HEK293 (cell line): Measurements from ENCODE around the gene KPNA5.

ENCODE experiments used
- HIC1 ChIP-seq: fragments of 450-650 bp; formaldehyde crosslinking; IDR thresholded peaks from 2 replicates; pipeline ENCODE4 v1.5.1; 2016; ENCODE audit warnings: missing biosample characterization, missing genetic modification characterization
- KLF8 ChIP-seq: fragments of 450-650 bp; formaldehyde crosslinking; IDR thresholded peaks from 2 replicates; pipeline ENCODE4 v1.5.1; 2016; ENCODE audit warnings: missing biosample characterization, missing genetic modification characterization
- RBAK ChIP-seq: fragments of 450-650 bp; formaldehyde crosslinking; IDR thresholded peaks from 2 replicates; pipeline ENCODE4 v1.5.1; 2016; ENCODE audit warnings: missing biosample characterization, missing genetic modification characterization
- SALL2 ChIP-seq: fragments of 450-650 bp; formaldehyde crosslinking; IDR thresholded peaks from 2 replicates; pipeline ENCODE4 v1.5.0; 2017; ENCODE audit warnings: missing biosample characterization, mild to moderate bottlenecking, missing genetic modification characterization, borderline replicate concordance
- TSHZ1 ChIP-seq: fragments of 450-650 bp; formaldehyde crosslinking; IDR thresholded peaks from 2 replicates; pipeline ENCODE4 v1.5.1; 2016; ENCODE audit warnings: missing biosample characterization, missing genetic modification characterization, borderline replicate concordance
- ZBTB8A ChIP-seq: fragments of 450-650 bp; formaldehyde crosslinking; IDR thresholded peaks from 2 replicates; pipeline ENCODE4 v1.5.1; 2016; ENCODE audit warnings: missing biosample characterization, missing genetic modification characterization
- ZNF138 ChIP-seq: fragments of 450-650 bp; formaldehyde crosslinking; IDR thresholded peaks from 2 replicates; pipeline ENCODE4 v1.5.1; 2016; ENCODE audit warnings: missing biosample characterization, missing genetic modification characterization, borderline replicate concordance
- ZNF391 ChIP-seq: fragments of 450-650 bp; formaldehyde crosslinking; IDR thresholded peaks from 2 replicates; pipeline ENCODE4 v1.5.1; 2016; ENCODE audit warnings: low read depth, missing biosample characterization, missing genetic modification characterization, borderline replicate concordance
- ZNF449 ChIP-seq: fragments of 450-650 bp; formaldehyde crosslinking; IDR thresholded peaks from 2 replicates; pipeline ENCODE4 v1.5.1; 2017; ENCODE audit warnings: missing biosample characterization, mild to moderate bottlenecking, missing genetic modification characterization, moderate library complexity
- ZNF768 ChIP-seq: fragments of 450-650 bp; formaldehyde crosslinking; IDR thresholded peaks from 2 replicates; pipeline ENCODE4 v1.5.1; 2018; ENCODE audit warnings: missing biosample characterization, mild to moderate bottlenecking, missing genetic modification characterization
- ZNF791 ChIP-seq: fragments of 450-650 bp; formaldehyde crosslinking; IDR thresholded peaks from 2 replicates; pipeline ENCODE4 v1.5.1; 2016; ENCODE audit warnings: missing biosample characterization, missing genetic modification characterization
- TF ChIP-seq, protein P1 (sequence below): fragments of 450-650 bp; formaldehyde crosslinking; IDR thresholded peaks from 2 replicates; pipeline ENCODE4 v1.5.1; 2016; ENCODE audit warnings: missing biosample characterization, missing genetic modification characterization
- TF ChIP-seq, protein P2 (sequence below): fragments of 450-650 bp; formaldehyde crosslinking; IDR thresholded peaks from 2 replicates; pipeline ENCODE4 v1.5.1; 2017; ENCODE audit warnings: missing biosample characterization, missing genetic modification characterization
- TF ChIP-seq, protein P3 (sequence below): fragments of 450-650 bp; formaldehyde crosslinking; IDR thresholded peaks from 2 replicates; pipeline ENCODE4 v1.5.1; 2017; ENCODE audit warnings: missing biosample characterization, missing genetic modification characterization
- TF ChIP-seq, protein P4 (sequence below): fragments of 450-650 bp; formaldehyde crosslinking; IDR thresholded peaks from 2 replicates; pipeline ENCODE4 v1.5.1; 2016; ENCODE audit warnings: missing biosample characterization, missing genetic modification characterization, borderline replicate concordance

The KPNA5 gene

GRCh38 chr6:116682334-116682712 lies 1.3 kb downstream of the KPNA5 start (continued):
- no peak for TF ChIP-seq KLF8 (tag by site-specific recombination)
- no peak for TF ChIP-seq TSHZ1 (tag by site-specific recombination)
- no peak for TF ChIP-seq RBAK (tag by site-specific recombination)
- no peak for TF ChIP-seq HIC1
- 0 out of 2 replicates have a peak, but pooled peaks have one; percentile 0 for TF ChIP-seq ZNF391 (tag by site-specific recombination)
- no peak for TF ChIP-seq SALL2 (tag by site-specific recombination)
- no peak for TF ChIP-seq ZNF768 (tag by site-specific recombination)
- TF ChIP-seq ZBTB8A, result no peak
- TF ChIP-seq, protein P1, sequence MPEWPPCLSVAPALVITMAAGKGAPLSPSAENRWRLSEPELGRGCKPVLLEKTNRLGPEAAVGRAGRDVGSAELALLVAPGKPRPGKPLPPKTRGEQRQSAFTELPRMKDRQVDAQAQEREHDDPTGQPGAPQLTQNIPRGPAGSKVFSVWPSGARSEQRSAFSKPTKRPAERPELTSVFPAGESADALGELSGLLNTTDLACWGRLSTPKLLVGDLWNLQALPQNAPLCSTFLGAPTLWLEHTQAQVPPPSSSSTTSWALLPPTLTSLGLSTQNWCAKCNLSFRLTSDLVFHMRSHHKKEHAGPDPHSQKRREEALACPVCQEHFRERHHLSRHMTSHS (tag by site-specific recombination), result no peak
- TF ChIP-seq, protein P2, sequence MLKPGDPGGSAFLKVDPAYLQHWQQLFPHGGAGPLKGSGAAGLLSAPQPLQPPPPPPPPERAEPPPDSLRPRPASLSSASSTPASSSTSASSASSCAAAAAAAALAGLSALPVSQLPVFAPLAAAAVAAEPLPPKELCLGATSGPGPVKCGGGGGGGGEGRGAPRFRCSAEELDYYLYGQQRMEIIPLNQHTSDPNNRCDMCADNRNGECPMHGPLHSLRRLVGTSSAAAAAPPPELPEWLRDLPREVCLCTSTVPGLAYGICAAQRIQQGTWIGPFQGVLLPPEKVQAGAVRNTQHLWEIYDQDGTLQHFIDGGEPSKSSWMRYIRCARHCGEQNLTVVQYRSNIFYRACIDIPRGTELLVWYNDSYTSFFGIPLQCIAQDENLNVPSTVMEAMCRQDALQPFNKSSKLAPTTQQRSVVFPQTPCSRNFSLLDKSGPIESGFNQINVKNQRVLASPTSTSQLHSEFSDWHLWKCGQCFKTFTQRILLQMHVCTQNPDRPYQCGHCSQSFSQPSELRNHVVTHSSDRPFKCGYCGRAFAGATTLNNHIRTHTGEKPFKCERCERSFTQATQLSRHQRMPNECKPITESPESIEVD (tag by site-specific recombination), result peak; percentile 87
- TF ChIP-seq, protein P3, sequence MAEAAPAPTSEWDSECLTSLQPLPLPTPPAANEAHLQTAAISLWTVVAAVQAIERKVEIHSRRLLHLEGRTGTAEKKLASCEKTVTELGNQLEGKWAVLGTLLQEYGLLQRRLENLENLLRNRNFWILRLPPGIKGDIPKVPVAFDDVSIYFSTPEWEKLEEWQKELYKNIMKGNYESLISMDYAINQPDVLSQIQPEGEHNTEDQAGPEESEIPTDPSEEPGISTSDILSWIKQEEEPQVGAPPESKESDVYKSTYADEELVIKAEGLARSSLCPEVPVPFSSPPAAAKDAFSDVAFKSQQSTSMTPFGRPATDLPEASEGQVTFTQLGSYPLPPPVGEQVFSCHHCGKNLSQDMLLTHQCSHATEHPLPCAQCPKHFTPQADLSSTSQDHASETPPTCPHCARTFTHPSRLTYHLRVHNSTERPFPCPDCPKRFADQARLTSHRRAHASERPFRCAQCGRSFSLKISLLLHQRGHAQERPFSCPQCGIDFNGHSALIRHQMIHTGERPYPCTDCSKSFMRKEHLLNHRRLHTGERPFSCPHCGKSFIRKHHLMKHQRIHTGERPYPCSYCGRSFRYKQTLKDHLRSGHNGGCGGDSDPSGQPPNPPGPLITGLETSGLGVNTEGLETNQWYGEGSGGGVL (tag by site-specific recombination), result no peak
- no peak for TF ChIP-seq ZNF138 (tag by site-specific recombination)
- TF ChIP-seq, protein P4, sequence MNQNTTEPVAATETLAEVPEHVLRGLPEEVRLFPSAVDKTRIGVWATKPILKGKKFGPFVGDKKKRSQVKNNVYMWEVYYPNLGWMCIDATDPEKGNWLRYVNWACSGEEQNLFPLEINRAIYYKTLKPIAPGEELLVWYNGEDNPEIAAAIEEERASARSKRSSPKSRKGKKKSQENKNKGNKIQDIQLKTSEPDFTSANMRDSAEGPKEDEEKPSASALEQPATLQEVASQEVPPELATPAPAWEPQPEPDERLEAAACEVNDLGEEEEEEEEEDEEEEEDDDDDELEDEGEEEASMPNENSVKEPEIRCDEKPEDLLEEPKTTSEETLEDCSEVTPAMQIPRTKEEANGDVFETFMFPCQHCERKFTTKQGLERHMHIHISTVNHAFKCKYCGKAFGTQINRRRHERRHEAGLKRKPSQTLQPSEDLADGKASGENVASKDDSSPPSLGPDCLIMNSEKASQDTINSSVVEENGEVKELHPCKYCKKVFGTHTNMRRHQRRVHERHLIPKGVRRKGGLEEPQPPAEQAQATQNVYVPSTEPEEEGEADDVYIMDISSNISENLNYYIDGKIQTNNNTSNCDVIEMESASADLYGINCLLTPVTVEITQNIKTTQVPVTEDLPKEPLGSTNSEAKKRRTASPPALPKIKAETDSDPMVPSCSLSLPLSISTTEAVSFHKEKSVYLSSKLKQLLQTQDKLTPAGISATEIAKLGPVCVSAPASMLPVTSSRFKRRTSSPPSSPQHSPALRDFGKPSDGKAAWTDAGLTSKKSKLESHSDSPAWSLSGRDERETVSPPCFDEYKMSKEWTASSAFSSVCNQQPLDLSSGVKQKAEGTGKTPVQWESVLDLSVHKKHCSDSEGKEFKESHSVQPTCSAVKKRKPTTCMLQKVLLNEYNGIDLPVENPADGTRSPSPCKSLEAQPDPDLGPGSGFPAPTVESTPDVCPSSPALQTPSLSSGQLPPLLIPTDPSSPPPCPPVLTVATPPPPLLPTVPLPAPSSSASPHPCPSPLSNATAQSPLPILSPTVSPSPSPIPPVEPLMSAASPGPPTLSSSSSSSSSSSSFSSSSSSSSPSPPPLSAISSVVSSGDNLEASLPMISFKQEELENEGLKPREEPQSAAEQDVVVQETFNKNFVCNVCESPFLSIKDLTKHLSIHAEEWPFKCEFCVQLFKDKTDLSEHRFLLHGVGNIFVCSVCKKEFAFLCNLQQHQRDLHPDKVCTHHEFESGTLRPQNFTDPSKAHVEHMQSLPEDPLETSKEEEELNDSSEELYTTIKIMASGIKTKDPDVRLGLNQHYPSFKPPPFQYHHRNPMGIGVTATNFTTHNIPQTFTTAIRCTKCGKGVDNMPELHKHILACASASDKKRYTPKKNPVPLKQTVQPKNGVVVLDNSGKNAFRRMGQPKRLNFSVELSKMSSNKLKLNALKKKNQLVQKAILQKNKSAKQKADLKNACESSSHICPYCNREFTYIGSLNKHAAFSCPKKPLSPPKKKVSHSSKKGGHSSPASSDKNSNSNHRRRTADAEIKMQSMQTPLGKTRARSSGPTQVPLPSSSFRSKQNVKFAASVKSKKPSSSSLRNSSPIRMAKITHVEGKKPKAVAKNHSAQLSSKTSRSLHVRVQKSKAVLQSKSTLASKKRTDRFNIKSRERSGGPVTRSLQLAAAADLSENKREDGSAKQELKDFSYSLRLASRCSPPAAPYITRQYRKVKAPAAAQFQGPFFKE (tag by site-specific recombination), result no peak
- TF ChIP-seq ZNF449, result peak; percentile 96
- TF ChIP-seq ZNF791 (tag by site-specific recombination), result no peak
